KMS-11 (cell line): ENCODE measurements around the gene HOMER2.

Source experiments
- H2AFZ ChIP-seq: fragments of 200-600 bp; sonication (generic); 2 replicates; pipeline ENCODE4 v1.6.1; 2016; ENCODE audit warnings: antibody characterized with exemption, mixed run types, low read depth
- H3K27ac ChIP-seq: fragments of 200-600 bp; sonication (generic); 2 replicates; pipeline ENCODE4 v1.6.1; 2016; ENCODE audit warnings: mild to moderate bottlenecking, mixed run types
- H3K27me3 ChIP-seq: fragments of 200-600 bp; sonication (generic); 2 replicates; pipeline ENCODE4 v1.6.1; 2017; ENCODE audit warnings: mild to moderate bottlenecking, low read depth, mixed run types, moderate library complexity; ENCODE audit not compliant: insufficient read depth
- H3K36me3 ChIP-seq: fragments of 200-600 bp; sonication (generic); 2 replicates; pipeline ENCODE4 v1.6.1; 2017; ENCODE audit warnings: mild to moderate bottlenecking, mixed run types; ENCODE audit not compliant: insufficient read depth
- H3K4me1 ChIP-seq: fragments of 200-600 bp; sonication (generic); 2 replicates; pipeline ENCODE4 v1.6.1; 2016; ENCODE audit warnings: mild to moderate bottlenecking, low read depth, mixed run types; ENCODE audit not compliant: poor library complexity, severe bottlenecking
- H3K4me2 ChIP-seq: fragments of 200-600 bp; sonication (generic); 2 replicates; pipeline ENCODE4 v1.7.0; 2016; ENCODE audit warnings: mild to moderate bottlenecking, mixed run types
- H3K4me3 ChIP-seq: fragments of 200-600 bp; sonication (generic); IDR thresholded peaks from 2 replicates; pipeline ENCODE4 v1.6.1; 2017; ENCODE audit warnings: low read depth, low read length, mixed read lengths; ENCODE audit not compliant: insufficient read depth
- H3K79me2 ChIP-seq: fragments of 200-600 bp; sonication (generic); 2 replicates; pipeline ENCODE4 v1.6.1; 2016; ENCODE audit warnings: low read depth, mixed run types; ENCODE audit not compliant: insufficient read depth
- H3K9ac ChIP-seq: fragments of 200-600 bp; sonication (generic); 2 replicates; pipeline ENCODE4 v1.6.1; 2016; ENCODE audit warnings: mild to moderate bottlenecking, mixed run types
- H4K20me1 ChIP-seq: fragments of 200-600 bp; sonication (generic); 2 replicates; pipeline ENCODE4 v1.6.1; 2016; ENCODE audit warnings: mild to moderate bottlenecking, mixed run types; ENCODE audit not compliant: insufficient read depth
- TF ChIP-seq, protein P1 (sequence below): fragments of 200-600 bp; sonication (generic); conservative IDR thresholded peaks from 2 replicates; pipeline ENCODE4 v1.6.1; 2017; ENCODE audit warnings: low read depth, mild to moderate bottlenecking, antibody characterized with exemption, low read length, moderate library complexity, mixed read lengths

The HOMER2 gene

DNA sequence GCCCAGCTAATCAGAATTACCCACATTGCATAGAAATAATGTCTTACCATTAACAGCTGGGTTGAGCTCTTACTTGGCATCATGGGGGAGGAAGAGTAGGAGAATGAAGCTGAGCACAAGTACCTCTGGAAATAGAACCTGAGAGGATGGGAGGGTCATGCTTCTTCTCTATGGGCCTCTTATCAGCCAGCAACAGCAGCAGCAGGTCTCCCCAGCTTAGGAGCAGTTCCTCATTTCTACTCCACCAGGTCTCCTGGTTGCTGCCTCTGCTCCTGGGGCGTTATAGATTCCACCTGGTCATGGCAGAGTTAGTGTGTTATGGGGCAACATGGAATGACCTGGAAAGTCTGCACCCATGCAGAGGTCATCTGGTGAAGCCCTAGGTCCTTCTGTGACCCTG lies 150.0 kb downstream of the HOMER2 start:
- no peak overlapping the region for H3K4me2 ChIP-seq
- H3K79me2 ChIP-seq = no peaks in the 10 kb centered on the region
- H3K27ac ChIP-seq = no peak overlapping the region
- H3K4me3 ChIP-seq = no peak overlapping the region
- no peaks in the 10 kb centered on the region for H4K20me1 ChIP-seq
- peaks cover 33% of the 10 kb centered on the region for H3K4me1 ChIP-seq
- no peak overlapping the region for H2AFZ ChIP-seq
- H3K27me3 ChIP-seq = no peaks in the 10 kb centered on the region
- TF ChIP-seq, protein P1, sequence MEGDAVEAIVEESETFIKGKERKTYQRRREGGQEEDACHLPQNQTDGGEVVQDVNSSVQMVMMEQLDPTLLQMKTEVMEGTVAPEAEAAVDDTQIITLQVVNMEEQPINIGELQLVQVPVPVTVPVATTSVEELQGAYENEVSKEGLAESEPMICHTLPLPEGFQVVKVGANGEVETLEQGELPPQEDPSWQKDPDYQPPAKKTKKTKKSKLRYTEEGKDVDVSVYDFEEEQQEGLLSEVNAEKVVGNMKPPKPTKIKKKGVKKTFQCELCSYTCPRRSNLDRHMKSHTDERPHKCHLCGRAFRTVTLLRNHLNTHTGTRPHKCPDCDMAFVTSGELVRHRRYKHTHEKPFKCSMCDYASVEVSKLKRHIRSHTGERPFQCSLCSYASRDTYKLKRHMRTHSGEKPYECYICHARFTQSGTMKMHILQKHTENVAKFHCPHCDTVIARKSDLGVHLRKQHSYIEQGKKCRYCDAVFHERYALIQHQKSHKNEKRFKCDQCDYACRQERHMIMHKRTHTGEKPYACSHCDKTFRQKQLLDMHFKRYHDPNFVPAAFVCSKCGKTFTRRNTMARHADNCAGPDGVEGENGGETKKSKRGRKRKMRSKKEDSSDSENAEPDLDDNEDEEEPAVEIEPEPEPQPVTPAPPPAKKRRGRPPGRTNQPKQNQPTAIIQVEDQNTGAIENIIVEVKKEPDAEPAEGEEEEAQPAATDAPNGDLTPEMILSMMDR = no peak
- H3K9ac ChIP-seq = no peak overlapping the region
- H3K36me3 ChIP-seq = no peaks in the 10 kb centered on the region

DNA sequence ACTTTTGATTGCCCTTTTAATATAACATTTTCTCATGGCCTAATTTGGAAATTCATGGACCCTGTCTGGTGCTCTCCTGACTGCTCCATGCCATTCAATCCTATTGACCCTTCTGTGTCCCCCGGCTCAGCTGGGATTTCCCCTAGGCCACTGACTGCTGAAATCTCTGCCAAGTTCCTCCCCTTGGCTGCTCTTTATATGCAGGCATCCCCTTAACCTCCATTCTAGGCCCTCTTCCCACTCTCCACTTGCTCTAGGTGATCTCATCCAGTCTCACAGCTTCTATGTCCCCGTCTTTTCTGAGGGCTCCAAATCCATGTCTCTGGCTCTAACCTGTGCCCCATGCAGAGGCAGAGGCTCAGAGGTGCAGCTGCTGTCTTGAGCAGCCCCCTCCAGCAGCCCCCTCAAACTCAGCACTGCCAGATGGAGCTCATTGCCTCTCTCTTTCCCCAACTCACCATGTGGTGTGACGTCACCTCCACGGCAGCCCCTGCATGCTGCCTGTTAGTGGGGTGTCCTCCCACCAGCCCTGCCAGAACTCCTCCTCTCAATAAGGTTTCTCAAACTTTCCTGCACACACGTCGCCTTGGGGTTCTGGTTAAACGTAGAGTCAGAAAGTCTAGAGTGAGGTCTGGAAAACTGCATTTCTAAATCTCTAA lies 153.2 kb downstream of the HOMER2 start:
- TF ChIP-seq, protein P1 = no peak
- H3K4me1 ChIP-seq = peaks cover 5% of the 10 kb centered on the region
- no peaks in the 10 kb centered on the region for H4K20me1 ChIP-seq
- no peak overlapping the region for H3K4me2 ChIP-seq
- H3K9ac ChIP-seq = no peak overlapping the region
- no peaks in the 10 kb centered on the region for H3K79me2 ChIP-seq
- H3K27me3 ChIP-seq = no peaks in the 10 kb centered on the region
- no peak overlapping the region for H3K4me3 ChIP-seq
- no peaks in the 10 kb centered on the region for H3K36me3 ChIP-seq
- no peak overlapping the region for H3K27ac ChIP-seq
- H2AFZ ChIP-seq = no peak overlapping the region
